ENCODE data around the gene SEMA3A.

SEMA3A gene

GRCh38 chr7:84193747-84194146, 842 bp downstream of the SEMA3A start:
- Histone ChIP-seq H3K27me3 (ENCODE audit: control insufficient read depth, insufficient read depth, low read length) (peaks cover 17% of the 10 kb centered on the region), H3K36me3 (ENCODE audit: control insufficient read depth, insufficient read depth, low read length) (no peaks in the 10 kb centered on the region), H3K9me3 (ENCODE audit: control insufficient read depth, low read length) (no peaks in the 10 kb centered on the region), H3K4me1 (ENCODE audit: control insufficient read depth, insufficient read depth, low read length) (no peaks in the 10 kb centered on the region), H3K4me3 (ENCODE audit: low read length) (no peak overlapping the region), H3K9ac (ENCODE audit: low read length) (no peak overlapping the region)

- peaks cover 17% of the 10 kb centered on the region for H3K27me3 ChIP-seq (ENCODE audit: control insufficient read depth, insufficient read depth, low read length)
- H3K9me3 ChIP-seq (ENCODE audit: control insufficient read depth, low read length): no peaks in the 10 kb centered on the region
- H3K4me1 ChIP-seq (ENCODE audit: control insufficient read depth, insufficient read depth, low read length): no peaks in the 10 kb centered on the region
- H3K4me3 ChIP-seq (ENCODE audit: low read length): no peak overlapping the region
- no peaks in the 10 kb centered on the region for H3K36me3 ChIP-seq (ENCODE audit: control insufficient read depth, insufficient read depth, low read length)
- no peak overlapping the region for H3K9ac ChIP-seq (ENCODE audit: low read length)
Measured at GRCh38 chr7:84191842-84192241, 2.7 kb downstream of the SEMA3A start.

- H3K36me3 ChIP-seq (ENCODE audit: control insufficient read depth, insufficient read depth, low read length): no peaks in the 10 kb centered on the region
- H3K4me3 ChIP-seq (ENCODE audit: low read length): no peak overlapping the region
- no peaks in the 10 kb centered on the region for H3K9me3 ChIP-seq (ENCODE audit: control insufficient read depth, low read length)
- no peaks in the 10 kb centered on the region for H3K4me1 ChIP-seq (ENCODE audit: control insufficient read depth, insufficient read depth, low read length)
- no peak overlapping the region for H3K9ac ChIP-seq (ENCODE audit: low read length)
- peaks cover 16% of the 10 kb centered on the region for H3K27me3 ChIP-seq (ENCODE audit: control insufficient read depth, insufficient read depth, low read length)
Measured at GRCh38 chr7:84191261-84191660, 3.3 kb downstream of the SEMA3A start.

GRCh38 chr7:84190016-84190705, 4.4 kb downstream of the SEMA3A start:
- Histone ChIP-seq H3K4me3 (ENCODE audit: low read length) (no peak overlapping the region), H3K27me3 (ENCODE audit: control insufficient read depth, insufficient read depth, low read length) (peaks cover 8% of the 10 kb centered on the region), H3K4me1 (ENCODE audit: control insufficient read depth, insufficient read depth, low read length) (no peaks in the 10 kb centered on the region), H3K36me3 (ENCODE audit: control insufficient read depth, insufficient read depth, low read length) (no peaks in the 10 kb centered on the region), H3K9ac (ENCODE audit: low read length) (no peak overlapping the region), H3K9me3 (ENCODE audit: control insufficient read depth, low read length) (no peaks in the 10 kb centered on the region)

- H3K4me1 ChIP-seq (ENCODE audit: control insufficient read depth, insufficient read depth, low read length): no peaks in the 10 kb centered on the region
- H3K27me3 ChIP-seq (ENCODE audit: control insufficient read depth, insufficient read depth, low read length): no peaks in the 10 kb centered on the region
- H3K9me3 ChIP-seq (ENCODE audit: control insufficient read depth, low read length): no peaks in the 10 kb centered on the region
- H3K4me3 ChIP-seq (ENCODE audit: low read length): no peak overlapping the region
- H3K9ac ChIP-seq (ENCODE audit: low read length): no peak overlapping the region
- no peaks in the 10 kb centered on the region for H3K36me3 ChIP-seq (ENCODE audit: control insufficient read depth, insufficient read depth, low read length)
Measured at GRCh38 chr7:84188786-84189405, 5.7 kb downstream of the SEMA3A start.

GRCh38 chr7:84187813-84188510, 6.6 kb downstream of the SEMA3A start:
- Histone ChIP-seq H3K36me3 (ENCODE audit: control insufficient read depth, insufficient read depth, low read length) (no peaks in the 10 kb centered on the region), H3K9me3 (ENCODE audit: control insufficient read depth, low read length) (no peaks in the 10 kb centered on the region), H3K4me1 (ENCODE audit: control insufficient read depth, insufficient read depth, low read length) (no peaks in the 10 kb centered on the region)

GRCh38 chr7:84187087-84187805, 7.3 kb downstream of the SEMA3A start:
- Histone ChIP-seq H3K36me3 (ENCODE audit: control insufficient read depth, insufficient read depth, low read length) (no peaks in the 10 kb centered on the region), H3K27me3 (ENCODE audit: control insufficient read depth, insufficient read depth, low read length) (no peaks in the 10 kb centered on the region), H3K4me3 (ENCODE audit: low read length) (no peak overlapping the region), H3K4me1 (ENCODE audit: control insufficient read depth, insufficient read depth, low read length) (no peaks in the 10 kb centered on the region), H3K9me3 (ENCODE audit: control insufficient read depth, low read length) (no peaks in the 10 kb centered on the region), H3K9ac (ENCODE audit: low read length) (no peak overlapping the region)

More at GRCh38 chr7:84187813-84188510, 6.6 kb downstream of the SEMA3A start:
- no peaks in the 10 kb centered on the region for H3K27me3 ChIP-seq (ENCODE audit: control insufficient read depth, insufficient read depth, low read length)
- H3K9ac ChIP-seq (ENCODE audit: low read length): no peak overlapping the region
- no peak overlapping the region for H3K4me3 ChIP-seq (ENCODE audit: low read length)

- no peaks in the 10 kb centered on the region for H3K9me3 ChIP-seq (ENCODE audit: control insufficient read depth, low read length)
- H3K4me1 ChIP-seq (ENCODE audit: control insufficient read depth, insufficient read depth, low read length): no peaks in the 10 kb centered on the region
- no peak overlapping the region for H3K4me3 ChIP-seq (ENCODE audit: low read length)
- no peaks in the 10 kb centered on the region for H3K36me3 ChIP-seq (ENCODE audit: control insufficient read depth, insufficient read depth, low read length)
- H3K9ac ChIP-seq (ENCODE audit: low read length): no peak overlapping the region
- no peaks in the 10 kb centered on the region for H3K27me3 ChIP-seq (ENCODE audit: control insufficient read depth, insufficient read depth, low read length)
Measured at GRCh38 chr7:84183741-84184140, 10.8 kb downstream of the SEMA3A start.

GRCh38 chr7:84182301-84182700, 12.3 kb downstream of the SEMA3A start:
- Histone ChIP-seq H3K27me3 (ENCODE audit: control insufficient read depth, insufficient read depth, low read length) (no peaks in the 10 kb centered on the region), H3K9me3 (ENCODE audit: control insufficient read depth, low read length) (no peaks in the 10 kb centered on the region), H3K9ac (ENCODE audit: low read length) (no peak overlapping the region), H3K4me1 (ENCODE audit: control insufficient read depth, insufficient read depth, low read length) (no peaks in the 10 kb centered on the region), H3K36me3 (ENCODE audit: control insufficient read depth, insufficient read depth, low read length) (no peaks in the 10 kb centered on the region), H3K4me3 (ENCODE audit: low read length) (no peak overlapping the region)

- H3K9ac ChIP-seq (ENCODE audit: low read length): no peak overlapping the region
- no peak overlapping the region for H3K4me3 ChIP-seq (ENCODE audit: low read length)
- no peaks in the 10 kb centered on the region for H3K4me1 ChIP-seq (ENCODE audit: control insufficient read depth, insufficient read depth, low read length)
- no peaks in the 10 kb centered on the region for H3K36me3 ChIP-seq (ENCODE audit: control insufficient read depth, insufficient read depth, low read length)
- H3K27me3 ChIP-seq (ENCODE audit: control insufficient read depth, insufficient read depth, low read length): no peaks in the 10 kb centered on the region
- no peaks in the 10 kb centered on the region for H3K9me3 ChIP-seq (ENCODE audit: control insufficient read depth, low read length)
Measured at GRCh38 chr7:84181628-84182027, 13.0 kb downstream of the SEMA3A start.

GRCh38 chr7:84177758-84178412, 16.7 kb downstream of the SEMA3A start:
- Histone ChIP-seq H3K27me3 (ENCODE audit: control insufficient read depth, insufficient read depth, low read length) (peaks cover 8% of the 10 kb centered on the region), H3K4me1 (ENCODE audit: control insufficient read depth, insufficient read depth, low read length) (no peaks in the 10 kb centered on the region), H3K9ac (ENCODE audit: low read length) (no peak overlapping the region), H3K9me3 (ENCODE audit: control insufficient read depth, low read length) (no peaks in the 10 kb centered on the region), H3K4me3 (ENCODE audit: low read length) (no peak overlapping the region), H3K36me3 (ENCODE audit: control insufficient read depth, insufficient read depth, low read length) (no peaks in the 10 kb centered on the region)

All from mucosa of stomach (tissue), 1 donor.